Upper lobe of right lung (tissue), 1 donor: ENCODE measurements around the gene GFRA1. TPM values are rescaled to one million over a fixed set of nuclear protein-coding genes. Genes with fewer than 3 reads are reported as not detected.

Experiments
- ATAC-seq: fragments of 200-7000 bp; cut with Tn5 transposase; one replicate; pipeline ENCODE4 v1.9.1; 2020; ENCODE audit warnings: mild to moderate bottlenecking, moderate library complexity
- DNase-seq: peaks from one replicate; pipeline ENCODE4 v3.0.0-alpha.2; 2020
- H3K27ac ChIP-seq: fragments of 200-600 bp; one replicate; pipeline ENCODE4 v1.8.0; 2022
- H3K27me3 ChIP-seq: fragments of 200-600 bp; one replicate; pipeline ENCODE4 v1.8.0; 2022; ENCODE audit warnings: mild to moderate bottlenecking
- H3K36me3 ChIP-seq: fragments of 200-600 bp; one replicate; pipeline ENCODE4 v1.8.0; 2022
- H3K4me1 ChIP-seq: fragments of 200-600 bp; one replicate; pipeline ENCODE4 v1.8.0; 2022
- H3K4me3 ChIP-seq: fragments of 200-600 bp; one replicate; pipeline ENCODE4 v1.8.0; 2022; ENCODE audit warnings: mild to moderate bottlenecking
- H3K9me3 ChIP-seq: fragments of 200-600 bp; one replicate; pipeline ENCODE4 v1.8.0; 2022
- intact Hi-C: fragments of 100-400 bp; cut with DNase I; formaldehyde crosslinking; loops from one replicate; pipeline ENCODE4 v1.11.0; 2022
- total RNA-seq: library from RNA; stranded (reverse); fragmentation: NEBNext Ultra II Directional; extraction: Animal tissue kit (Norgen Biotek cat#: 25700); gene quantifications from one replicate; pipeline ENCODE4 v1.2.1, GENCODE V29; 2021
- TF ChIP-seq, protein P1 (sequence below): fragments of 200-600 bp; IDR thresholded peaks from one replicate; pipeline ENCODE4 v1.8.0; 2022; ENCODE audit warnings: antibody characterized with exemption
- donor health status: DM: no; HTN: yes; CAD: no; lungs with severe emphysema.

The GFRA1 gene
- total RNA-seq, 1 donor from 2014 or later, result 3.4 TPM

GRCh38 chr10:116292493-116292892, 19.5 kb upstream of the GFRA1 start:
- H3K4me3 ChIP-seq, result no peak overlapping the region
- H3K27me3 ChIP-seq, result peaks cover 5% of the 10 kb centered on the region
- no peak for DNase-seq
- intact Hi-C loops, result no loop called here
- H3K36me3 ChIP-seq, result no peaks in the 10 kb centered on the region
- H3K27ac ChIP-seq, result no peak overlapping the region
- no peaks in the 10 kb centered on the region for H3K4me1 ChIP-seq
- TF ChIP-seq, protein P1, sequence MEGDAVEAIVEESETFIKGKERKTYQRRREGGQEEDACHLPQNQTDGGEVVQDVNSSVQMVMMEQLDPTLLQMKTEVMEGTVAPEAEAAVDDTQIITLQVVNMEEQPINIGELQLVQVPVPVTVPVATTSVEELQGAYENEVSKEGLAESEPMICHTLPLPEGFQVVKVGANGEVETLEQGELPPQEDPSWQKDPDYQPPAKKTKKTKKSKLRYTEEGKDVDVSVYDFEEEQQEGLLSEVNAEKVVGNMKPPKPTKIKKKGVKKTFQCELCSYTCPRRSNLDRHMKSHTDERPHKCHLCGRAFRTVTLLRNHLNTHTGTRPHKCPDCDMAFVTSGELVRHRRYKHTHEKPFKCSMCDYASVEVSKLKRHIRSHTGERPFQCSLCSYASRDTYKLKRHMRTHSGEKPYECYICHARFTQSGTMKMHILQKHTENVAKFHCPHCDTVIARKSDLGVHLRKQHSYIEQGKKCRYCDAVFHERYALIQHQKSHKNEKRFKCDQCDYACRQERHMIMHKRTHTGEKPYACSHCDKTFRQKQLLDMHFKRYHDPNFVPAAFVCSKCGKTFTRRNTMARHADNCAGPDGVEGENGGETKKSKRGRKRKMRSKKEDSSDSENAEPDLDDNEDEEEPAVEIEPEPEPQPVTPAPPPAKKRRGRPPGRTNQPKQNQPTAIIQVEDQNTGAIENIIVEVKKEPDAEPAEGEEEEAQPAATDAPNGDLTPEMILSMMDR, result no peak
- H3K9me3 ChIP-seq, result no peaks in the 10 kb centered on the region
- no peak for ATAC-seq

- no peaks in the 10 kb centered on the region for H3K4me1 ChIP-seq
- DNase-seq (no peak), ATAC-seq (no peak)
- intact Hi-C loops, result loop anchor here (10.0 kb wide), 1 partner anchor 495 kb away; no protein-coding TSS in a partner anchor
- H3K27me3 ChIP-seq, result peaks cover 5% of the 10 kb centered on the region
- H3K9me3 ChIP-seq, result no peaks in the 10 kb centered on the region
- TF ChIP-seq, protein P1, result no peak
- H3K4me3 ChIP-seq, result no peak overlapping the region
- H3K36me3 ChIP-seq, result no peaks in the 10 kb centered on the region
- H3K27ac ChIP-seq, result no peak overlapping the region
Measured at GRCh38 chr10:116289652-116290051, 16.6 kb upstream of the GFRA1 start.

DNA sequence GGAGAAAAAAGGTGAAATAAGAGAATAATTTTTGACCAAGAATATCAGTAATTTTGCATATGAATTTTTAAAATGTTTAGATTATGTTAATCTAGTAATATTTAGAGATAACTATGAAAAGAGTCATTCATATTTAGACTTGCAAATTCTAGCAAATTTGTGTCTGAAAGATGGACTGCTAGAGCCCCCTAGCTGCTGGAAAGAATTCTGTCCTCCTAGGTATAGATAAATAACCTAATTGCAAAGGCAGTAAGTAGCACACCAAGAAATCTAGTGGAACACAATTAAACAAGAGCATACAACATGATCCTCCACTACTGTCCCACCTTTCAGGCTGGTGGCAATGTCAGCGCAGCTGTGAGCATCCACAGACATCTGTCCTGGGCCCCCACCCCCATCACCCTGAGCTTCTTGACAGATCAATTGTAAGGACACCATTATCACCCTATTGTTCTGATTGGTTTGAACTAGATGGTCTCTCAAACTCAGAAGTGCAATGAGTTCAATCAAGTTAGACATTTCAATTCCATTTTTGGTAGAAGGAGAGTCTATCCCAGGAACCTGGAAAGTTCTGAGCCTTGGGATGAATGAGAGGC, 15.0 kb upstream of the GFRA1 start:
- no peak for DNase-seq
- intact Hi-C loops, result loop anchor here (10.0 kb wide), 1 partner anchor 493 kb away; no protein-coding TSS in a partner anchor
- Histone ChIP-seq H3K36me3 (no peaks in the 10 kb centered on the region), H3K27me3 (peaks cover 5% of the 10 kb centered on the region), H3K9me3 (no peaks in the 10 kb centered on the region), H3K27ac (no peak overlapping the region), H3K4me1 (no peaks in the 10 kb centered on the region), H3K4me3 (no peak overlapping the region)
- peak; percentile 46 for ATAC-seq
- TF ChIP-seq, protein P1, result peak; percentile 67

GRCh38 chr10:116286626-116287200, 13.7 kb upstream of the GFRA1 start:
- intact Hi-C loops, result loop anchor here (10.0 kb wide), 1 partner anchor 492 kb away; no protein-coding TSS in a partner anchor
- ATAC-seq, result no peak

GRCh38 chr10:116281775-116282174, 8.8 kb upstream of the GFRA1 start:
- TF ChIP-seq, protein P1, result no peak
- Histone ChIP-seq H3K36me3 (no peaks in the 10 kb centered on the region), H3K9me3 (no peaks in the 10 kb centered on the region), H3K4me1 (no peaks in the 10 kb centered on the region), H3K27ac (no peak overlapping the region), H3K27me3 (peaks cover 6% of the 10 kb centered on the region), H3K4me3 (no peak overlapping the region)
- no peak for DNase-seq
- intact Hi-C loops, result loop anchor here (10.0 kb wide), 1 partner anchor 487 kb away; no protein-coding TSS in a partner anchor
- no peak for ATAC-seq

More at GRCh38 chr10:116286626-116287200, 13.7 kb upstream of the GFRA1 start:
- DNase-seq, result no peak
- no peak overlapping the region for H3K27ac ChIP-seq
- H3K4me3 ChIP-seq, result no peak overlapping the region
- H3K4me1 ChIP-seq, result no peaks in the 10 kb centered on the region
- H3K27me3 ChIP-seq, result peaks cover 5% of the 10 kb centered on the region
- no peaks in the 10 kb centered on the region for H3K9me3 ChIP-seq
- no peaks in the 10 kb centered on the region for H3K36me3 ChIP-seq
- TF ChIP-seq, protein P1, result no peak
